IMR-90 (cell line): ENCODE data around the gene SARNP. TPM values are rescaled to one million over a fixed set of nuclear protein-coding genes. Genes with fewer than 3 reads are reported as not detected.

Experiments
- ATAC-seq: fragments of 200-7000 bp; cut with Tn5 transposase; 2 replicates; pipeline ENCODE4 v1.9.1; 2020; ENCODE audit warnings: low read depth, mild to moderate bottlenecking, moderate library complexity
- BruUV-seq: library from RNA; stranded (reverse); fragments of 400-500 nt; replicated peaks from 2 replicates; lab custom pipeline; 2021; lab: Mats Ljungman, UMichigan
- CTCF ChIA-PET: fragments of 300-600 bp; formaldehyde crosslinking; extraction: SDS; loops from one replicate; lab custom pipeline; 2021; ENCODE audit warnings: antibody characterized with exemption; lab: Yijun Ruan, JAX
- POLR2A ChIA-PET: fragments of 300-600 bp; sonication (Branson Sonifier 250); formaldehyde crosslinking; loops from one replicate; lab custom pipeline; 2022; ENCODE audit warnings: antibody characterized with exemption; ENCODE audit not compliant: unreplicated experiment; lab: Charles Lee
- DNase-seq: peaks from one replicate; pipeline ENCODE4 v3.0.0; 2013
- H2AFZ ChIP-seq: replicated peaks from 2 replicates; pipeline ENCODE3; 2013; ENCODE audit warnings: low read length, mild to moderate bottlenecking; ENCODE audit not compliant: poor library complexity
- H2AK5ac ChIP-seq: 2 replicates; pipeline ENCODE4 v1.6.1; 2013; ENCODE audit warnings: low read depth, low read length, inconsistent platforms
- H2AK9ac ChIP-seq: replicated peaks from 2 replicates; pipeline ENCODE3; 2013; ENCODE audit warnings: mild to moderate bottlenecking, low read depth, low read length, moderate library complexity; ENCODE audit not compliant: poor library complexity
- H2BK120ac ChIP-seq: 2 replicates; pipeline ENCODE4 v1.6.1; 2013; ENCODE audit warnings: low read depth, low read length, inconsistent platforms
- H2BK15ac ChIP-seq: 3 replicates; pipeline ENCODE4 v1.6.1; 2013; ENCODE audit warnings: low read depth, low read length, inconsistent platforms
- H2BK20ac ChIP-seq: 2 replicates; pipeline ENCODE4 v1.6.1; 2013; ENCODE audit warnings: low read depth, mild to moderate bottlenecking, inconsistent platforms, low read length, moderate library complexity
- H2BK5ac ChIP-seq: 2 replicates; pipeline ENCODE4 v1.6.1; 2013; ENCODE audit warnings: mild to moderate bottlenecking, low read depth, low read length, inconsistent platforms; ENCODE audit not compliant: poor library complexity, severe bottlenecking
- H3K14ac ChIP-seq: replicated peaks from 2 replicates; pipeline ENCODE4 v1.6.1; 2013; ENCODE audit warnings: low read depth, low read length, inconsistent platforms
- H3K18ac ChIP-seq: 2 replicates; pipeline ENCODE4 v1.6.1; 2013; ENCODE audit warnings: low read depth, low read length, control low read depth
- H3K23ac ChIP-seq: 2 replicates; pipeline ENCODE4 v1.6.1; 2013; ENCODE audit warnings: low read depth, low read length, inconsistent platforms
- H3K27ac ChIP-seq: 2 replicates; pipeline ENCODE4 v1.5.1; 2013; ENCODE audit warnings: mild to moderate bottlenecking, control low read depth, low read length; ENCODE audit not compliant: insufficient read depth
- H3K27me3 ChIP-seq: 2 replicates; pipeline ENCODE4 v1.6.1; 2013; ENCODE audit warnings: low read length; ENCODE audit not compliant: control insufficient read depth, insufficient read depth
- H3K36me3 ChIP-seq: 2 replicates; pipeline ENCODE4 v1.6.1; 2013; ENCODE audit warnings: low read length, mixed read lengths; ENCODE audit not compliant: control insufficient read depth, insufficient read depth
- H3K4ac ChIP-seq: 2 replicates; pipeline ENCODE4 v1.6.1; 2013; ENCODE audit warnings: low read depth, low read length, inconsistent platforms
- H3K4me1 ChIP-seq: 2 replicates; pipeline ENCODE4 v1.6.1; 2013; ENCODE audit warnings: low read length, mixed read lengths; ENCODE audit not compliant: control insufficient read depth, insufficient read depth
- H3K4me2 ChIP-seq: 2 replicates; pipeline ENCODE4 v1.6.1; 2013; ENCODE audit warnings: low read depth, mild to moderate bottlenecking, control low read depth, low read length, moderate library complexity
- H3K4me3 ChIP-seq: 2 replicates; pipeline ENCODE4 v1.5.1; 2013; ENCODE audit warnings: low read depth, mild to moderate bottlenecking, control low read depth, low read length, moderate library complexity; ENCODE audit not compliant: insufficient read depth
- H3K56ac ChIP-seq: 2 replicates; pipeline ENCODE4 v1.6.1; 2013; ENCODE audit warnings: low read length, inconsistent platforms; ENCODE audit not compliant: insufficient read depth; ENCODE audit errors: extremely low read depth
- H3K79me1 ChIP-seq, 2 experiments: 2 replicates each; pipeline ENCODE4 v1.6.1; 2013; ENCODE audit warnings: low read length in 2 of 2, inconsistent platforms in 1 of 2, low read depth in 1 of 2
- H3K9ac ChIP-seq: 2 replicates; pipeline ENCODE4 v1.6.1; 2013; ENCODE audit warnings: low read depth, low read length, control low read depth
- H3K9me1 ChIP-seq: 2 replicates; pipeline ENCODE4 v1.6.1; 2013; ENCODE audit warnings: low read length, inconsistent platforms; ENCODE audit not compliant: insufficient read depth
- H3K9me3 ChIP-seq: 2 replicates; pipeline ENCODE4 v1.6.1; 2013; ENCODE audit warnings: low read length; ENCODE audit not compliant: control insufficient read depth, insufficient read depth
- H4K20me1 ChIP-seq: 2 replicates; pipeline ENCODE4 v1.6.1; 2013; ENCODE audit warnings: low read length, inconsistent platforms; ENCODE audit not compliant: insufficient read depth
- H4K5ac ChIP-seq: 2 replicates; pipeline ENCODE4 v1.6.1; 2013; ENCODE audit warnings: mild to moderate bottlenecking, low read depth, low read length, control low read depth
- H4K8ac ChIP-seq, 2 experiments: 2 replicates each; pipeline ENCODE4 v1.6.1; 2013; ENCODE audit warnings: low read depth in 2 of 2, low read length in 2 of 2, control low read depth in 1 of 2, inconsistent platforms in 1 of 2
- H4K91ac ChIP-seq: 2 replicates; pipeline ENCODE4 v1.6.1; 2013; ENCODE audit warnings: low read depth, low read length, inconsistent platforms; ENCODE audit not compliant: insufficient read depth
- CEBPB ChIP-seq: IDR thresholded peaks from 2 replicates; pipeline ENCODE4 v1.6.1; 2012; ENCODE audit warnings: low read depth, low read length, improper control_type of control experiment
- FOS ChIP-seq: fragments of 150-350 bp; IDR thresholded peaks from 2 replicates; pipeline ENCODE4 v1.6.1; 2016; ENCODE audit warnings: low read depth, low read length
- MAFK ChIP-seq: IDR thresholded peaks from 2 replicates; pipeline ENCODE4 v1.6.1; 2012; ENCODE audit warnings: low read depth, low read length, improper control_type of control experiment
- MAZ ChIP-seq: IDR thresholded peaks from 2 replicates; pipeline ENCODE4 v1.6.1; 2012; ENCODE audit warnings: low read depth, mild to moderate bottlenecking, low read length, improper control_type of control experiment, moderate library complexity, borderline replicate concordance
- MXI1 ChIP-seq: IDR thresholded peaks from 2 replicates; pipeline ENCODE4 v1.6.1; 2012; ENCODE audit warnings: low read depth, mild to moderate bottlenecking, low read length, moderate library complexity, borderline replicate concordance
- NFE2L2 ChIP-seq: fragments of 150-350 bp; IDR thresholded peaks from 2 replicates; pipeline ENCODE4 v1.6.1; 2016; ENCODE audit warnings: low read depth, mild to moderate bottlenecking, low read length
- POLR2A ChIP-seq: IDR thresholded peaks from 2 replicates; pipeline ENCODE4 v1.6.1; 2012; ENCODE audit warnings: mild to moderate bottlenecking, low read depth, low read length
- RAD21 ChIP-seq: IDR thresholded peaks from 2 replicates; pipeline ENCODE4 v1.6.1; 2012; ENCODE audit warnings: low read length, improper control_type of control experiment
- RCOR1 ChIP-seq: IDR thresholded peaks from 2 replicates; pipeline ENCODE4 v1.6.1; 2012; ENCODE audit warnings: mild to moderate bottlenecking, low read length, improper control_type of control experiment; ENCODE audit not compliant: insufficient replicate concordance
- RFX5 ChIP-seq: IDR thresholded peaks from 2 replicates; pipeline ENCODE4 v1.8.0; 2012; ENCODE audit warnings: low read depth, mild to moderate bottlenecking, low read length, moderate library complexity
- SMC3 ChIP-seq: fragments of 150-350 bp; IDR thresholded peaks from 2 replicates; pipeline ENCODE4 v1.6.1; 2016; ENCODE audit warnings: low read depth, mild to moderate bottlenecking, antibody characterized with exemption, low read length, moderate library complexity
- WGBS, 2 experiments: methylation state at CpG; one replicate each; pipeline versions ENCODE4 v1.1.5 to v1.1.7; 2013; ENCODE audit warnings: missing lambda C conversion rate in 2 of 2; ENCODE audit not compliant: insufficient read length in 1 of 2; ENCODE audit errors: extremely low coverage in 2 of 2; 5-methylcytosine and 5-hydroxymethylcytosine counted together
- dilution Hi-C: fragments of 300-500 bp; cut with HindIII; formaldehyde crosslinking; loops from one replicate; pipeline ENCODE4 v1.14.3; 2018; ENCODE audit warnings: low sequenced_read_pairs; ENCODE audit not compliant: unreplicated experiment
- in situ Hi-C: fragments of 300-500 bp; cut with MboI; formaldehyde crosslinking; loops from 3 replicates; pipeline ENCODE4 v1.14.3; 2019; ENCODE audit warnings: low sequenced_read_pairs, inconsistent platforms, mixed read lengths
- intact Hi-C: fragments of 100-400 bp; cut with micrococcal nuclease; formaldehyde crosslinking; loops from 2 replicates; pipeline ENCODE4 v1.10.0; 2022
- polyA plus RNA-seq, 3 experiments: library from polyadenylated mRNA; depleted of rRNA; stranded (reverse); fragments of >200 nt; gene quantifications; 2 replicates each; pipeline ENCODE4 v1.2.3, GENCODE V29; 2012; ENCODE audit warnings: low replicate concordance in 1 of 3
- total RNA-seq: library from RNA; depleted of rRNA; stranded (reverse); fragments of >200 nt; gene quantifications from 2 replicates; pipeline ENCODE4 v1.2.3, GENCODE V29; 2012
- TF ChIP-seq, protein P1 (sequence below): fragments of 150-350 bp; IDR thresholded peaks from 2 replicates; pipeline ENCODE4 v1.6.1; 2016; ENCODE audit warnings: low read depth, mild to moderate bottlenecking, low read length, moderate library complexity, borderline replicate concordance
- TF ChIP-seq, protein P2 (sequence below): conservative IDR thresholded peaks from 2 replicates; pipeline ENCODE4 v1.5.1; 2012; ENCODE audit warnings: mild to moderate bottlenecking, low read depth, low read length, improper control_type of control experiment

SARNP gene
- total and polyA plus RNA-seq, 2 of the 4 experiments (the other 2 are of a cell fraction), result 46.8 to 103 TPM

DNA sequence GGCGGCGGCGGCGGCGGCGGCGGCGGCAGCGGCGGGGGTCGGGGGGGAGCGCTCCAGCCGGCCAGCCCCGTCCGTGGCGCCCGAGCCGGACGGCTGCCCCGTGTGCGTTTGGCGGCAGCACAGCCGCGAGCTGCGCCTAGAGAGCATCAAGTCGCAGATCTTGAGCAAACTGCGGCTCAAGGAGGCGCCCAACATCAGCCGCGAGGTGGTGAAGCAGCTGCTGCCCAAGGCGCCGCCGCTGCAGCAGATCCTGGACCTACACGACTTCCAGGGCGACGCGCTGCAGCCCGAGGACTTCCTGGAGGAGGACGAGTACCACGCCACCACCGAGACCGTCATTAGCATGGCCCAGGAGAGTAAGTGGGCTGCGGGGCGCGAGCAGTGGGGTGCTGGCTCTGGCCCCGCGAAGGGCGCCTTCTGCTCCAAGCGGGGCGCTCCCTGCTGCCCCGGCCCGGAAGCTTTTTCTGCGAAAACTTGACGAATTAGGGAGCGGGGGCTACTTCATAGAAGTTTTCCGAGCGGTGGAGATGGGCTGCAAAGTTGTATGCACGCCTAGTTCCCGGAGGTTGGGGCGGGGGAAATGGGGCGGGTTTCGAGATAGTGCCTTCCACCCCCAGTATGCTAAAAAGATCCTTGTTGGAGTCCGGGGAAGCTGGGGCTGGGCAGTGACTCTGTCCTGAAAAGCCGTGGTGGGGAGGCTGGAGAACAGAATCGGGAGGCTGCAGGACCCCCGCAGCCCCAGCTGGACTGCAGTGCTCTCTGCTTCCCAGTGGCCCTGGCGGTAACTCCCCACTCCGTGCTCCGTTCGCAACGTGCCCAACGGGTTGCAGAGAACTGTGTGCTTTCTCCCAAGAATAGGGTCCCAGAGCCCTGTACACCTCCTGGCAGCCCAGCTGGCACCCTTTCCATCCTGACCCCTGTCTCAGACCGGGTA is 73.9 kb downstream of the SARNP start:
- dilution Hi-C loops, result no loop called here
- H4K91ac ChIP-seq, result peak overlapping the region; percentile 41
- peaks cover 1% of the 10 kb centered on the region; the same call in 1 of the 2 replicates for H3K36me3 ChIP-seq
- no peak overlapping the region for H2BK20ac ChIP-seq
- H3K9ac ChIP-seq, result peak overlapping the region; percentile 84
- no peaks in the 10 kb centered on the region for H3K27me3 ChIP-seq
- H2BK5ac ChIP-seq, result peak overlapping the region; percentile 37
- peak overlapping the region; percentile 20; the same call in 1 of the 2 replicates for H3K18ac ChIP-seq
- H3K4ac ChIP-seq, result peak overlapping the region; percentile 77
- H3K27ac ChIP-seq, result peak overlapping the region; percentile 46
- H3K79me1 ChIP-seq, result peaks cover 2 to 30% of the 10 kb centered on the region in 2 experiments; a peak in 2 of 4 replicates
- peak overlapping the region; percentile 84; the same call in 1 of the 2 replicates for H3K14ac ChIP-seq
- ChIA-PET CTCF (interaction anchor here (0.8 to 1.8 kb wide), 3 partner anchors 53 to 192 kb away, joined by 3 to 5 read pairs (median 3); no protein-coding TSS in a partner anchor), POLR2A (no interaction called here)
- peaks cover 15% of the 10 kb centered on the region for H3K4me1 ChIP-seq
- H3K9me3 ChIP-seq, result no peaks in the 10 kb centered on the region
- H3K4me3 ChIP-seq, result peak overlapping the region; percentile 97
- no TSS peak for BruUV-seq
- H2AK5ac ChIP-seq, result peak overlapping the region; percentile 77; the same call in 1 of the 2 replicates
- peak overlapping the region; percentile 92 for H2AFZ ChIP-seq
- H3K23ac ChIP-seq, result peak overlapping the region; percentile 94
- in situ Hi-C loops, result no loop called here
- intact Hi-C loops, result loop anchor here (5.0 kb wide), 2 partner anchors 74 to 189 kb away; partner anchors contain the start of genes DGKA, ORMDL2 and SARNP
- peak; percentile 68 for DNase-seq
- peak; percentile 46 for ATAC-seq
- no peak overlapping the region for H2BK15ac ChIP-seq
- H2AK9ac ChIP-seq, result peak overlapping the region; percentile 92
- peak overlapping the region in 1 of 2 experiments; percentile 5; a peak in 1 of 4 replicates for H4K8ac ChIP-seq
- H2BK120ac ChIP-seq, result peak overlapping the region; percentile 41; the same call in 1 of the 2 replicates
- peaks cover 7% of the 10 kb centered on the region for H4K20me1 ChIP-seq
- H3K4me2 ChIP-seq, result peak overlapping the region; percentile 99
- WGBS, 2 experiments, result 2% methylated on average over 44 of the region's 73 CpGs; no CpG with 5 or more reads in 1 of the 2 experiments
- H4K5ac ChIP-seq, result 0 out of 2 replicates have a peak overlapping the region, but pooled peaks have one; percentile 33
- H3K56ac ChIP-seq, result no peak overlapping the region
- peaks cover 9% of the 10 kb centered on the region; the same call in 1 of the 2 replicates for H3K9me1 ChIP-seq
- TF ChIP-seq RCOR1 (no peak), CEBPB (no peak), MAFK (no peak), SMC3 (no peak), FOS (no peak), RAD21 (peak; percentile 23; the same call in 1 of the 2 replicates), NFE2L2 (no peak), RFX5 (no peak), MXI1 (peak; percentile 75; the same call in 1 of the 2 replicates), POLR2A (no peak), MAZ (0 out of 2 replicates have a peak, but pooled peaks have one; percentile 4)
- TF ChIP-seq, protein P1, sequence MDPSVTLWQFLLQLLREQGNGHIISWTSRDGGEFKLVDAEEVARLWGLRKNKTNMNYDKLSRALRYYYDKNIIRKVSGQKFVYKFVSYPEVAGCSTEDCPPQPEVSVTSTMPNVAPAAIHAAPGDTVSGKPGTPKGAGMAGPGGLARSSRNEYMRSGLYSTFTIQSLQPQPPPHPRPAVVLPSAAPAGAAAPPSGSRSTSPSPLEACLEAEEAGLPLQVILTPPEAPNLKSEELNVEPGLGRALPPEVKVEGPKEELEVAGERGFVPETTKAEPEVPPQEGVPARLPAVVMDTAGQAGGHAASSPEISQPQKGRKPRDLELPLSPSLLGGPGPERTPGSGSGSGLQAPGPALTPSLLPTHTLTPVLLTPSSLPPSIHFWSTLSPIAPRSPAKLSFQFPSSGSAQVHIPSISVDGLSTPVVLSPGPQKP, result no peak
- TF ChIP-seq, protein P2, sequence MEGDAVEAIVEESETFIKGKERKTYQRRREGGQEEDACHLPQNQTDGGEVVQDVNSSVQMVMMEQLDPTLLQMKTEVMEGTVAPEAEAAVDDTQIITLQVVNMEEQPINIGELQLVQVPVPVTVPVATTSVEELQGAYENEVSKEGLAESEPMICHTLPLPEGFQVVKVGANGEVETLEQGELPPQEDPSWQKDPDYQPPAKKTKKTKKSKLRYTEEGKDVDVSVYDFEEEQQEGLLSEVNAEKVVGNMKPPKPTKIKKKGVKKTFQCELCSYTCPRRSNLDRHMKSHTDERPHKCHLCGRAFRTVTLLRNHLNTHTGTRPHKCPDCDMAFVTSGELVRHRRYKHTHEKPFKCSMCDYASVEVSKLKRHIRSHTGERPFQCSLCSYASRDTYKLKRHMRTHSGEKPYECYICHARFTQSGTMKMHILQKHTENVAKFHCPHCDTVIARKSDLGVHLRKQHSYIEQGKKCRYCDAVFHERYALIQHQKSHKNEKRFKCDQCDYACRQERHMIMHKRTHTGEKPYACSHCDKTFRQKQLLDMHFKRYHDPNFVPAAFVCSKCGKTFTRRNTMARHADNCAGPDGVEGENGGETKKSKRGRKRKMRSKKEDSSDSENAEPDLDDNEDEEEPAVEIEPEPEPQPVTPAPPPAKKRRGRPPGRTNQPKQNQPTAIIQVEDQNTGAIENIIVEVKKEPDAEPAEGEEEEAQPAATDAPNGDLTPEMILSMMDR, result 0 out of 2 replicates have a peak, but pooled peaks have one; percentile 5
